Activated T-cell treated with anti-CD3 and anti-CD28 coated beads, Interleukin-2, amount 50 U/mL, for 4 hours (primary cell): ENCODE results near the gene LIPE. TPM values are rescaled to one million over a fixed set of nuclear protein-coding genes. Genes with fewer than 3 reads are reported as not detected.

Experiments
- ATAC-seq, 2 donors: fragments of 200-7000 bp; cut with Tn5 transposase; one replicate each; pipeline ENCODE4 v1.10.0; 2021
- DNase-seq: peaks from one replicate; pipeline ENCODE4 v3.0.0-alpha.2; 2020
- H3K27me3 Mint-ChIP-seq: one replicate; pipeline ENCODE4 v1.8.0; 2021; ENCODE audit warnings: low read depth, mixed read lengths
- H3K36me3 Mint-ChIP-seq: one replicate; pipeline ENCODE4 v1.8.0; 2022; ENCODE audit warnings: mixed read lengths; ENCODE audit not compliant: insufficient read depth
- H3K4me1 Mint-ChIP-seq: one replicate; pipeline ENCODE4 v1.8.0; 2021; ENCODE audit warnings: low read depth, mixed read lengths
- H3K4me3 Mint-ChIP-seq: one replicate; pipeline ENCODE4 v1.8.0; 2021; ENCODE audit warnings: mild to moderate bottlenecking, moderate library complexity, mixed read lengths
- H3K9me3 Mint-ChIP-seq: one replicate; pipeline ENCODE4 v1.8.0; 2021; ENCODE audit warnings: mixed read lengths
- total RNA-seq, 3 donors: library from RNA; stranded (reverse); gene quantifications; one replicate each; pipeline ENCODE4 v1.2.1, GENCODE V29; 2021

Gene LIPE
- total RNA-seq, 3 donors from 2014 or later: 23.0 to 29.1 (median 28.0) TPM

DNA sequence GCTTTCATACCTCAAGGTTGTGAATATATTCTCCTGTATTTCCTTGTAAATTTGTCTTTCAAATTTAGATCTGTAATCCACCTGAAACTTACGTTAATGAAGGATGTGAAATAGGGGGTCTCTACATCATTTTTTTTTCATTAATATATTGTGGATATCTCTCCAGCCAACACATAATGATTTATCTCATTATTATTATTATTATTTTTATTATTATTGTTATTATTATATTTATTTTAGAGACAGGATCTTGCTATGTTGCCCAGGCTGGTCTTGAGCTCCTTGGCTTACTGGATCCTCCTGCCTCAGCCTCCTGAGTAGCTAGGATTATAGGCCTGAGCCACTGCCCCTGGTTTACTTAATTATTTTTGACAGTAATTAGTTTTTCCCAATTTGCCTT is 4.3 kb upstream of the LIPE start:
- ATAC-seq: no peak
- Mint-ChIP-seq H3K27me3 (no peaks in the 10 kb centered on the region), H3K4me3 (no peak overlapping the region), H3K9me3 (no peaks in the 10 kb centered on the region), H3K4me1 (no peaks in the 10 kb centered on the region), H3K36me3 (no peaks in the 10 kb centered on the region)
- DNase-seq: no peak

GRCh38 chr19:42428676-42429075 is 1.5 kb upstream of the LIPE start:
- DNase-seq (no peak), ATAC-seq (no peak)
- peaks cover 3% of the 10 kb centered on the region for H3K4me1 Mint-ChIP-seq
- no peaks in the 10 kb centered on the region for H3K36me3 Mint-ChIP-seq
- H3K4me3 Mint-ChIP-seq: no peak overlapping the region
- H3K9me3 Mint-ChIP-seq: no peaks in the 10 kb centered on the region
- H3K27me3 Mint-ChIP-seq: no peaks in the 10 kb centered on the region

GRCh38 chr19:42426643-42427042 is 545 bp downstream of the LIPE start:
- Mint-ChIP-seq H3K27me3 (no peaks in the 10 kb centered on the region), H3K9me3 (no peaks in the 10 kb centered on the region), H3K4me3 (no peak overlapping the region), H3K36me3 (no peaks in the 10 kb centered on the region), H3K4me1 (peaks cover 23% of the 10 kb centered on the region)
- DNase-seq (no peak), ATAC-seq (no peak)

- ATAC-seq (no peak), DNase-seq (no peak)
- H3K36me3 Mint-ChIP-seq: no peaks in the 10 kb centered on the region
- H3K4me3 Mint-ChIP-seq: no peak overlapping the region
- no peaks in the 10 kb centered on the region for H3K9me3 Mint-ChIP-seq
- H3K4me1 Mint-ChIP-seq: peaks cover 42% of the 10 kb centered on the region
- H3K27me3 Mint-ChIP-seq: no peaks in the 10 kb centered on the region
Measured at GRCh38 chr19:42424712-42425131, 2.5 kb downstream of the LIPE start.

GRCh38 chr19:42424345-42424707 is 2.9 kb downstream of the LIPE start:
- no peaks in the 10 kb centered on the region for H3K36me3 Mint-ChIP-seq
- H3K9me3 Mint-ChIP-seq: no peaks in the 10 kb centered on the region
- H3K4me1 Mint-ChIP-seq: peaks cover 42% of the 10 kb centered on the region
- no peak overlapping the region for H3K4me3 Mint-ChIP-seq
- DNase-seq (no peak), ATAC-seq (no peak)
- H3K27me3 Mint-ChIP-seq: no peaks in the 10 kb centered on the region

DNA sequence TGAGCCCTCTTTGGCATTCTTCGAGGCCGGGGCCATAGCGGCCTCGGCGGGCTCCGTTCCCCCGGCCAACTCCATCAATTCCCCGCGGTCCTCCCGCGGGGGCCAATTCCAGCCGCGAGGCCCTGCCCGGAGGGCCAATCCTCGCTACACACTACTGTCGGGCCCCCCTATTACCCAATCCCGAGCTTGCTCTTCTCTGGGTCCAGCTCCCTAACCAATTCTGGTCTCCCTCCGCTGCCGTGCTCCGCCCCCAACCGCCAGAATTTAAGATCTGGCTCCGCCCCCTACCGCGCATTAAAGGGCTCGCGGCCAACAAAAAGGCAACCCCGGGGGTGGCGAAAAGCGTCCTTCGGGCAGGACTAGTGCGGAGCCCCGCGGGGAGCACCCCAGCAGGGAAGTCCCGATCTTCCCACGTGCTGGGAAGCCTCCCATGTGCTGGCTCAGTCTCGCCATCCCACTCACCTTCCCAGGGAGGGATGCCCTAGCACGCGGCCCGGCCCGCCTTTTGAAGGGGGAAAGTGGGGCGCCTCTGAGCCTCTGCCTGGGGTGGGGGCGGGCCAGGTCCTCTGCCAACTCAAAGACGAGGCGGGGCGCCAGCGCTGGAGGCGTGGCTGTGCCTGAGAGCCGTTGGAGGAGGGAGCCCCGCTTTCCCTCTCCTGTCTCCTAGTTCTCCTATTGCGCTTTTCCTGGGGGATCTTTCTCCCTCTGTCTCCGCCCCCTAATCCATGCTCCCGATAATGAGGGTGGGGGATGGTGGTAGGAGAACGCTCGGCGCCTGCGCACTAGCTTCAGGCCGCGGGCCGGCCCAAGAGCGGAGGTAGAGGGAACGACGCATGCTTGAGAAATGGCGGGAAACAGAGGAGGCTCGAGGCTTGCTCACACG is 3.5 kb downstream of the LIPE start:
- DNase-seq: peak; percentile 93
- H3K36me3 Mint-ChIP-seq: no peaks in the 10 kb centered on the region
- H3K9me3 Mint-ChIP-seq: no peaks in the 10 kb centered on the region
- H3K27me3 Mint-ChIP-seq: no peaks in the 10 kb centered on the region
- peak; percentile 95 for ATAC-seq
- peaks cover 44% of the 10 kb centered on the region for H3K4me1 Mint-ChIP-seq
- H3K4me3 Mint-ChIP-seq: peak overlapping the region; percentile 93

GRCh38 chr19:42422901-42423461 is 4.2 kb downstream of the LIPE start:
- no peaks in the 10 kb centered on the region for H3K36me3 Mint-ChIP-seq
- peak overlapping the region; percentile 93 for H3K4me3 Mint-ChIP-seq
- no peaks in the 10 kb centered on the region for H3K9me3 Mint-ChIP-seq
- DNase-seq: peak; percentile 32
- ATAC-seq: peak; percentile 64 to 70
- H3K27me3 Mint-ChIP-seq: no peaks in the 10 kb centered on the region
- H3K4me1 Mint-ChIP-seq: peaks cover 44% of the 10 kb centered on the region

DNA sequence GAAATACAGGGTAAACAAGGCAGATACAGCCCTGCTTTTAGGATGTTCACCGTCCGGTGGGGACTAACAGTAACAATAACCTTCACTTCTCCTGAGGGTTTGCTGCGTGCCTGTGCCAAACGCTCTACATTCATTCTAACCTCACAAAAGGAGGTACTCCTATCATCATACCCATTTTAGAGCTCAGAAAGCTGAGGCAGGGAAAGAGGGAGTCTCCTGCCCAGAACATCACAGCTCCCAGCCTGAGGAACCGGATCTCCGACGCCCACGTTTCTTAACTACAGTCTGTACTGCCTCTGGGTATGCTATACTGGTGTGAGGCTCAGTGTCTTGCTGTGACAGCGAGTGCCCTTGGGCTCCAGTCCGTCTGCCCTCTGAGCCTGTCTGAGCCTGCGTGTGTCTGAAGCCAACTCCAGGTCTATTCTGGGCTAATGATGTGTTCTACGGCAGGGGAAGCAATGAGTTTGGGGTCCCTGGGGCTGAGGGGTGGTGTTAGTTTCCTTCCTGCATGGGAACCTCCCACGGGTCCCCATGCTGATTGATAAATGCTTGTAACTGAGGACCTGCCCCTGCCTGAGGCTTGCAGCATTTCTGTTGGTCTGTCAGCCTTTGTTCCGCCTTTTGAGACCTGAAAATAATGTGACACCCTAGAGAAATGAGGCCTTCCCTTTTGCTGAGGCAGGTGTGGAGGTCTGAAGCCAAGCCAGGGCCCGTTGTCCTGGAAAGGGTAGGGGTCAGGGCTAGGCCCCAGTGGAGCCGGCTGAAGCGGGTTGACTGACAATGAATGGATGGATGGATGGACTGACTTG is 4.9 kb downstream of the LIPE start:
- Mint-ChIP-seq H3K36me3 (no peaks in the 10 kb centered on the region), H3K4me1 (peaks cover 44% of the 10 kb centered on the region), H3K9me3 (no peaks in the 10 kb centered on the region), H3K27me3 (no peaks in the 10 kb centered on the region), H3K4me3 (peak overlapping the region; percentile 93)
- DNase-seq (no peak), ATAC-seq (no peak)

GRCh38 chr19:42421591-42422031 is 5.6 kb downstream of the LIPE start:
- Mint-ChIP-seq H3K36me3 (no peaks in the 10 kb centered on the region), H3K9me3 (no peaks in the 10 kb centered on the region), H3K4me3 (peak overlapping the region; percentile 93), H3K27me3 (no peaks in the 10 kb centered on the region), H3K4me1 (peaks cover 44% of the 10 kb centered on the region)
- DNase-seq (no peak), ATAC-seq (no peak)

DNA sequence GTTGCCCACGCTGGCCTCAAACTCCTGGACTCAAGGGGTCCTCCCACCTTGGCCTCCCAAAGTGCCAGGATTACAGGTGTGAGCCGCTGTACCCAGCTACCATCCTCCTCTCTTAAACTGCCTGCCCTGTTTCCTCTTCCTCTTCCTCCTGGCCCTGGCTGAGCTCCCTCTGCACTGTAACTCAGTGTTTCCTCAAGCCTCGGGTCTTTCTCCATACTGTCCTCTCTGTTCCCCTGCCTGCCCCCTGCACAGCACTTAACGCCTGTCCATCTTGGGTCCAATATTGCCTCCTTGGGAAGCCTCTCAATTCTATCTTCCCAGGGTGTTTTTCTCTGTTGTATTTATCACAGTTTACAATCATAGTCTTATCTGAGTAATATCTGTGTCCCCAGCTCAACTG is 6.1 kb downstream of the LIPE start:
- DNase-seq (no peak), ATAC-seq (no peak)
- H3K4me1 Mint-ChIP-seq: peaks cover 44% of the 10 kb centered on the region
- H3K9me3 Mint-ChIP-seq: no peaks in the 10 kb centered on the region
- no peak overlapping the region for H3K4me3 Mint-ChIP-seq
- no peaks in the 10 kb centered on the region for H3K36me3 Mint-ChIP-seq
- no peaks in the 10 kb centered on the region for H3K27me3 Mint-ChIP-seq

GRCh38 chr19:42420055-42420544 is 7.1 kb downstream of the LIPE start:
- ATAC-seq: peak; percentile 9 to 27
- peak; percentile 71 for DNase-seq
- Mint-ChIP-seq H3K4me1 (peaks cover 44% of the 10 kb centered on the region), H3K4me3 (peak overlapping the region; percentile 33), H3K9me3 (no peaks in the 10 kb centered on the region), H3K36me3 (no peaks in the 10 kb centered on the region), H3K27me3 (no peaks in the 10 kb centered on the region)

DNA sequence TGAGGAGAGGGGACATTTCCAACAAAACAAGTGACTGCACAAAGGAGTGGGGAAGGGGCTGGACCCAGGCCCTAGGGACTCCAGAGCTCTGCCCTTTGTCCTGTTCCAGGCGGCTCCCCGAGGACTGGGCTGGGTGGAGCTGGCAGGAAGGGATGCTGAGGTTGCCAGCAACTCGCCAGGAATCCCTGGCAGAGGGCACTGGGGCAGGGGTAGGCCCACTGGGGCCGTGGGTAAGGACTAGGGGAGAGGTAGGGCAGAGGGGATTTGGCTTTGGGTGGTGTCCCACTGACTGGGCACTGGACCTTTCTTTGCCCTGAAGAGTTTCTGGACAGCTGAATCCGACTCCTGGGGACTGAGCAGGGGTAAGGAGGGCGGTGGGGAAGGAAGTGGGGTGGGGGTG is 7.9 kb downstream of the LIPE start:
- Mint-ChIP-seq H3K4me1 (peaks cover 44% of the 10 kb centered on the region), H3K4me3 (no peak overlapping the region), H3K27me3 (no peaks in the 10 kb centered on the region), H3K9me3 (no peaks in the 10 kb centered on the region), H3K36me3 (peaks cover 2% of the 10 kb centered on the region)
- DNase-seq (no peak), ATAC-seq (no peak)

- Mint-ChIP-seq H3K36me3 (peaks cover 10% of the 10 kb centered on the region), H3K4me3 (no peak overlapping the region), H3K9me3 (no peaks in the 10 kb centered on the region), H3K4me1 (no peaks in the 10 kb centered on the region), H3K27me3 (no peaks in the 10 kb centered on the region)
- DNase-seq (no peak), ATAC-seq (no peak)
Measured at GRCh38 chr19:42412661-42413076, 14.5 kb downstream of the LIPE start.

DNA sequence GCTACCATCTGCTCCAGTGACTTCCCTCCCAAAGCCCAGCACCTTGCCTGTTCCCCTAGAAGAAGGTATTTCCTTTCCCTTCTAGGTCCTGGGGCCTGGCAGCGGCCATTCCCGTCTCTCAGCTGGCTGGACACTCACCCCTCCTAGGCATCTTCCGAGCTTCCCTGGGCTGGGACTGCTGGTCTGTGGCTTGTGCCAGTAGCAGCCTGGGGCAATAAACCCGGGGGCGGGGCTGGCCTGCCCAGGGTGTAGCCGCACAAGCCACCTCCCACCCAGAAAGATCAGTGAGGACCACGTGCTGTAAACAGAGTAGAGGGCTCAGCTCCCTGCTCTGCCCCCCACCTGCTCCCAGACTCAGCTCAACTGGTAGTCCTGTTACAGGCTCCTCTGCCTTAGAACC is 15.0 kb downstream of the LIPE start:
- Mint-ChIP-seq H3K4me1 (no peaks in the 10 kb centered on the region), H3K27me3 (no peaks in the 10 kb centered on the region), H3K9me3 (no peaks in the 10 kb centered on the region), H3K4me3 (no peak overlapping the region), H3K36me3 (peaks cover 10% of the 10 kb centered on the region)
- ATAC-seq: no peak
- no peak for DNase-seq
